ENCODE results near the gene B9D1.

DNA sequence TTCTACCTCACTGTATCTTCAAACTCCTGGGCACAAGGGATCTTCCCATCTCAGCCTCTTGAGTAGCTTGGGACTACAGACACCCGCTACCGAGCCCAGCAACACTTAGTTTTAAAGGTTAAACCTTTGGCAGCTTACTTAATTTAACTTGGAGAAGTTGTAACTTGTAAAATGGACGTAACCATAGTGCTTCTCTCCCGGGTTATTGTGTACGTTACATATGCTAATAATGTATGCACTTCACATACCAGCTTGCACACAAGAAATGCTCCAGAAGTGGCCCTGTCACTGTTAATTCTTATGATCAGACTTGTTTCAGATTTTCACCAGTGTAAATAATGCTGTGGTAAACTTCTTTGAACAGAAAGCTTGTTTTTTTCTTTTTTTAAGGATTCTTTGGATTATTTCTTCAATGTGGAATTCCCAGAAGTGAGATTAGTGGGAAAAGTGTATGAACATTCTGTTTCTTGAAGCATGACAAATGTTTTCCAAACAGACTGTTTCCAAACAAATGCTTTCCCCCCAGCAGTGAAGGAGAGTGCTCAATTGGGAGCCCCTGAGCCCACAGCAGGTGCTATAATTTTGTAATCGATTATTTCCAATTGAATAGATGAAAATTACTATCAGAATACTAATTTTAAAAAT is 63.8 kb downstream of the B9D1 start:
- TF ChIP-seq, protein P1, sequence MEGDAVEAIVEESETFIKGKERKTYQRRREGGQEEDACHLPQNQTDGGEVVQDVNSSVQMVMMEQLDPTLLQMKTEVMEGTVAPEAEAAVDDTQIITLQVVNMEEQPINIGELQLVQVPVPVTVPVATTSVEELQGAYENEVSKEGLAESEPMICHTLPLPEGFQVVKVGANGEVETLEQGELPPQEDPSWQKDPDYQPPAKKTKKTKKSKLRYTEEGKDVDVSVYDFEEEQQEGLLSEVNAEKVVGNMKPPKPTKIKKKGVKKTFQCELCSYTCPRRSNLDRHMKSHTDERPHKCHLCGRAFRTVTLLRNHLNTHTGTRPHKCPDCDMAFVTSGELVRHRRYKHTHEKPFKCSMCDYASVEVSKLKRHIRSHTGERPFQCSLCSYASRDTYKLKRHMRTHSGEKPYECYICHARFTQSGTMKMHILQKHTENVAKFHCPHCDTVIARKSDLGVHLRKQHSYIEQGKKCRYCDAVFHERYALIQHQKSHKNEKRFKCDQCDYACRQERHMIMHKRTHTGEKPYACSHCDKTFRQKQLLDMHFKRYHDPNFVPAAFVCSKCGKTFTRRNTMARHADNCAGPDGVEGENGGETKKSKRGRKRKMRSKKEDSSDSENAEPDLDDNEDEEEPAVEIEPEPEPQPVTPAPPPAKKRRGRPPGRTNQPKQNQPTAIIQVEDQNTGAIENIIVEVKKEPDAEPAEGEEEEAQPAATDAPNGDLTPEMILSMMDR (IDR thresholded peaks at IDR 0.05; ENCODE audit: borderline replicate concordance, extremely low read depth, low read length, poor library complexity, severe bottlenecking): no peak
- no peak for TF ChIP-seq EZH2 (IDR thresholded peaks at IDR 0.05; ENCODE audit: borderline replicate concordance, low read depth, low read length, severe bottlenecking)
